Measurements from ENCODE around the gene CLPTM1.
"Not testable (repeated sequence)": the region's sequence is repeated elsewhere in the genome, so short reads cannot be mapped to it uniquely, and the experiment has no call there.

CLPTM1 gene

DNA sequence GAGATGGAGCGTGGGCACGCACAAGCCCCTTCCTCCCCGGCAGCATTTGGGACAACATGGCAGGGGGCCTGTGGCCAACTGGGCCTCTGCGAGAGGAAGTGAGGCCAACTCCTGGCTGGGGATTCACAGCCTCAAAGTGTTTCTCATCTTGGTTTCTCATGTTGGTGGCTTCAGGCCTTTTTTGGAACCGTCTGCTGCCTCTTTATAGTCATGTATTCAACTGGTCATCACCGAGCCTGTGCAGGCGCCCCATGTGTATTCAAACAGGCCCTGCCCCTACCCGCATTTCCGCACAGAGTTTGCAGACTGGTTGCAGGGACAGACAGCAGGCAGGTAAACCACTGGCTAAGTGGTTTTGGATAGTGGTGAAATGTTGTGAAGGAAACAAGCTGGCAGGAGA is 28.8 kb downstream of the CLPTM1 start:
- H3K36me3 ChIP-seq (ENCODE audit: insufficient read depth, low read length), result no peaks in the 10 kb centered on the region; the same call in 1 of the 2 replicates

DNA sequence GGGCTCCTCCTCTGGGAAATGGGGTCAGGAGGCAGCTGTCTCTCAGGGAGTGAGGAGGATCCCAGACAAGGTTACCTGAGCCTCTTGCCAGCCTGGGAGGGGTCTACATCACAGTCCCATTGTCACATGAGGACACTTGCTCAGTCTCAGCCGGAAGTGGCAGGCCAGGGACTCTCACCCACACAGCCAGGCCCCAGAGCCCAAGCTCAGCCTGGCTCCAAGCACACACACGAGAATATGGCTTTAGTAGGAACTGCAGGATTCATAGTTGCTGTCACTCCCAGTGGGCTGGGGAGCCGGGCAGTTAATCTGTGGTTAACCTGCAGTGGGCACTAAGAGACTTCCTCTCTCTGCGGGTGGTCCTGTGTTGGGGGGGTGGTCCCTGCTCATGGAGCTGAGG is 30.3 kb downstream of the CLPTM1 start:
- H3K9me3 ChIP-seq (ENCODE audit: control insufficient read depth, insufficient read depth, low read length), result no peaks in the 10 kb centered on the region
- H3K4me1 ChIP-seq (ENCODE audit: insufficient read depth, low read length), result no peaks in the 10 kb centered on the region
- H3K36me3 ChIP-seq (ENCODE audit: insufficient read depth, low read length), result no peaks in the 10 kb centered on the region; the same call in 1 of the 2 replicates
- no peak overlapping the region for H3K9ac ChIP-seq (ENCODE audit: low read depth, low read length)

More for the DNA sequence above, 28.8 kb downstream of the CLPTM1 start:
- H3K9me3 ChIP-seq (ENCODE audit: control insufficient read depth, insufficient read depth, low read length), result no peaks in the 10 kb centered on the region
- H3K4me1 ChIP-seq (ENCODE audit: insufficient read depth, low read length), result no peaks in the 10 kb centered on the region
- H3K9ac ChIP-seq (ENCODE audit: low read depth, low read length), result no peak overlapping the region

DNA sequence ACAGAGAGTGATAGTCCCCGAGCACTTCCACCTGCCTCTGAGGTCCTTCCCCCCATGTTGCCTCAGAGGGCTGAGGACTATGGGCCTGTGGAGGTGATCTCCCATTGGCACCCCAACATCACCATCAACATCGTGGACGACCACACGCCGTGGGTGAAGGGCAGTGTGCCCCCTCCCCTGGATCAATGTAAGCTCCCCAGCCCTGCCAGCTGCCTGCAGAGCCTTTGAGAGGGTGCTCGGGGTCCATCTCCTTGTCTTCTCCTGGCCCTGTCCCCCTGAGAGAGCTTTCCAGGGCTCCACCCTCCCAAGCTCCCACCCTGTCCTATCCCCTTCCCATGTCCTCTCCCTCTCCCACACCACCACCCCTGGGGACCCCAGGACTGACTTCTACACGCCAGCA is 31.2 kb downstream of the CLPTM1 start:
- Histone ChIP-seq H3K9me3 (ENCODE audit: control insufficient read depth, insufficient read depth, low read length) (no peaks in the 10 kb centered on the region), H3K36me3 (ENCODE audit: insufficient read depth, low read length) (no peaks in the 10 kb centered on the region; the same call in 1 of the 2 replicates), H3K9ac (ENCODE audit: low read depth, low read length) (no peak overlapping the region), H3K4me1 (ENCODE audit: insufficient read depth, low read length) (no peaks in the 10 kb centered on the region)

GRCh38 chr19:44987148-44987675 is 32.0 kb downstream of the CLPTM1 start:
- Histone ChIP-seq H3K36me3 (ENCODE audit: insufficient read depth, low read length) (no peaks in the 10 kb centered on the region; the same call in 1 of the 2 replicates), H3K9ac (ENCODE audit: low read depth, low read length) (no peak overlapping the region), H3K4me1 (ENCODE audit: insufficient read depth, low read length) (no peaks in the 10 kb centered on the region), H3K9me3 (ENCODE audit: control insufficient read depth, insufficient read depth, low read length) (no peaks in the 10 kb centered on the region)

- no peaks in the 10 kb centered on the region for H3K36me3 ChIP-seq (ENCODE audit: insufficient read depth, low read length)
- no peaks in the 10 kb centered on the region for H3K4me1 ChIP-seq (ENCODE audit: insufficient read depth, low read length)
- no peaks in the 10 kb centered on the region for H3K9me3 ChIP-seq (ENCODE audit: control insufficient read depth, insufficient read depth, low read length)
- H3K9ac ChIP-seq (ENCODE audit: low read depth, low read length), result no peak overlapping the region
Observed at GRCh38 chr19:44988273-44988672, 33.1 kb downstream of the CLPTM1 start.

DNA sequence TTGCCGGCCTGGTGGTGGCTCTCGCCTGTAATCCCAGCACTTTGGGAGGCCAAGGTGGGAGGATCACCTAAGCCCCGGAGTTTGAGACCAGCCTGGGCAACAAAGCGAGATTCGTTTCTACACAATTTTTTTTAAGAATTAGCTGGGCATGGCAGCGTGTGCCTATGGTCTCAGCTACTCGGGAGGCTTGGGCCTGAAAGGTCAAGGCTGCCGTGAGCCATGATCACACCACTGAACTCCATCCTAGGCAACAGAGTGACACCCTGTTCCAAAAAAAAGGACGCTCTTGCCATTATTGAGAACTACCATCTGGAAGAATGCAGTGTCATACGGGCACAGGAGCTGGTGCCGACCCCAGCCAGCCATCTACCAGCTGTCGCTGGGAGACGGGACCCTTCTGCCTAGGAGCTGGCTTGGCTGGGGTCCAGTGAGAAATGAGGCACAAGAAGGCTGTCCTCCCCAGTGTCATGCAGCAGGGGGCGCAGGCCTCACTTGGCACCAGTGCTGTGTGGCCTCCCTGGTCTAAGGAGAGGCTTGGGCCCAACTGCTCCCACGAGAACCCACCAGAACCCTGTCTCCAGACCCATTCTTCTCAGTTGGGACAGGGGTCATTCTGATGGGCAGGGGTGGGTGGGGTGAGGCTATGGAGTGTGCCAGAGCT is 33.8 kb downstream of the CLPTM1 start:
- H3K4me1 ChIP-seq (ENCODE audit: insufficient read depth, low read length), result no peaks in the 10 kb centered on the region
- H3K9me3 ChIP-seq (ENCODE audit: control insufficient read depth, insufficient read depth, low read length), result no peaks in the 10 kb centered on the region
- H3K9ac ChIP-seq (ENCODE audit: low read depth, low read length), result no peak overlapping the region
- H3K36me3 ChIP-seq (ENCODE audit: insufficient read depth, low read length), result no peaks in the 10 kb centered on the region

DNA sequence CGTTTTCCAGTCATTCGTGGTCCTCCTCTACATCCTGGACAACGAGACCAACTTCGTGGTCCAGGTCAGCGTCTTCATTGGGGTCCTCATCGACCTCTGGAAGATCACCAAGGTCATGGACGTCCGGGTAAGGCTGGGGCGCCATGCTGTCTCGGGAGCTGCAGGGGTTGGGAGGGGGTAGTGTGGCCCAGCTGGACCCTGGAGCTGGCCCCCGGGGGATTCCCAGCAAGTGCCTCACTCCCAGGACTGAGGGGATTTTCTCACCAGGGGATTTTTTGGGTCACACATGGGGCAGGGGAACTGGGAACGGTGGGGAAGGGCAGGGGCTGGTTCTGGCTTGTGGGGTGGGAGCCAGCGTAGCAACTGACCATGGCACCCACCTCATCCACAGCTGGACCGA is 35.3 kb downstream of the CLPTM1 start:
- Histone ChIP-seq H3K9me3 (ENCODE audit: control insufficient read depth, insufficient read depth, low read length) (no peaks in the 10 kb centered on the region), H3K36me3 (ENCODE audit: insufficient read depth, low read length) (no peaks in the 10 kb centered on the region), H3K9ac (ENCODE audit: low read depth, low read length) (no peak overlapping the region), H3K4me1 (ENCODE audit: insufficient read depth, low read length) (no peaks in the 10 kb centered on the region)

- H3K9me3 ChIP-seq (ENCODE audit: control insufficient read depth, insufficient read depth, low read length), result no peaks in the 10 kb centered on the region
- H3K36me3 ChIP-seq (ENCODE audit: insufficient read depth, low read length), result no peaks in the 10 kb centered on the region
- H3K4me1 ChIP-seq (ENCODE audit: insufficient read depth, low read length), result no peaks in the 10 kb centered on the region
- no peak overlapping the region for H3K9ac ChIP-seq (ENCODE audit: low read depth, low read length)
Observed at GRCh38 chr19:44990966-44991365, 35.8 kb downstream of the CLPTM1 start.

DNA sequence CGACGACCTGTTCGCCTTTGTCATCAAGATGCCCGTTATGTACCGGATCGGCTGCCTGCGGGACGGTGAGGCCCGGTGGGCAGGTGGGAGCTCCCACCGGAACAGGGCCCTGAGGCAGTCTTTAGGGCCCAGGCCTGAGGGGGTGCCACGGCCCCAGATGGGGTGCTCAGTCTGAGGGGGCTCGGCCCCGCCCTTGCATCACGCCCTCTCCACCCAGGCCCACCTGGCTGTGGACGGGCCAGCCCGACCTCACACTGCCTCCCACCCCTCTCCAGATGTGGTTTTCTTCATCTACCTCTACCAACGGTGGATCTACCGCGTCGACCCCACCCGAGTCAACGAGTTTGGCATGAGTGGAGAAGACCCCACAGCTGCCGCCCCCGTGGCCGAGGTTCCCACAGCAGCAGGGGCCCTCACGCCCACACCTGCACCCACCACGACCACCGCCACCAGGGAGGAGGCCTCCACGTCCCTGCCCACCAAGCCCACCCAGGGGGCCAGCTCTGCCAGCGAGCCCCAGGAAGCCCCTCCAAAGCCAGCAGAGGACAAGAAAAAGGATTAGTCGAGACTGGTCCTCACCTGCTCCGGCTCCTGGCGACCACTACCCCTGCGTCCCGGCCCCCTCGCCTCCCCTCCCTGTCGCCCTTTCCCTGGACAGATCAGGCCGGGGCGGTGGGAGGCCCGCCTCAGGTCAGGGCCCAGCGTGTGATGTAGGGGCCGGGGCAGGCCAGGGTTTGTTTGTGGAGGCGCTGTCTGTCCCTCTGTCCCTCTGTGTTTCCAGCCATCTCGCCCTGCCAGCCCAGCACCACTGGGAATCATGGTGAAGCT is 37.4 kb downstream of the CLPTM1 start:
- no peak overlapping the region for H3K9ac ChIP-seq (ENCODE audit: low read depth, low read length)
- no peaks in the 10 kb centered on the region for H3K36me3 ChIP-seq (ENCODE audit: insufficient read depth, low read length)
- no peaks in the 10 kb centered on the region for H3K4me1 ChIP-seq (ENCODE audit: insufficient read depth, low read length)
- no peaks in the 10 kb centered on the region for H3K9me3 ChIP-seq (ENCODE audit: control insufficient read depth, insufficient read depth, low read length)

DNA sequence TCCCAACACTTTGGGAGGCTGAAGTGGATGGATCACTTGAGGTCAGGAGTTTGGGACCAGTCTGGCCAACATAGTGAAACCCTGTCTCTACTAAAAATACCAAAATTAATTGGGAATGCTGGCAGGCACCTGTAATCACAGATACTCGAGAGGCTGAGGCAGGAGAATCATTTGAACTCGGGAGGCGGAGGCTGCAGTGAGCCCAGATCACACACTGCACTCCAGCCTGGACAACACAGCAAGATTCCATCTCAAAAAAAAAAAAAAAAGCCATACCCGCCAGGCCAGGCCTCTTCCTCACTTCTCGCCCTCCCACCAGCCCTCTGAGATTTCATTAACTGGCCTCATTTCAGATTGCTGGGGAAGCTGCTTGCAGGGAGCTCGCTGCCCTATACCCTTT is 38.3 kb downstream of the CLPTM1 start:
- Histone ChIP-seq H3K4me1 (ENCODE audit: insufficient read depth, low read length) (no peaks in the 10 kb centered on the region), H3K9ac (ENCODE audit: low read depth, low read length) (no peak overlapping the region), H3K9me3 (ENCODE audit: control insufficient read depth, insufficient read depth, low read length) (no peaks in the 10 kb centered on the region), H3K36me3 (ENCODE audit: insufficient read depth, low read length) (no peaks in the 10 kb centered on the region)

DNA sequence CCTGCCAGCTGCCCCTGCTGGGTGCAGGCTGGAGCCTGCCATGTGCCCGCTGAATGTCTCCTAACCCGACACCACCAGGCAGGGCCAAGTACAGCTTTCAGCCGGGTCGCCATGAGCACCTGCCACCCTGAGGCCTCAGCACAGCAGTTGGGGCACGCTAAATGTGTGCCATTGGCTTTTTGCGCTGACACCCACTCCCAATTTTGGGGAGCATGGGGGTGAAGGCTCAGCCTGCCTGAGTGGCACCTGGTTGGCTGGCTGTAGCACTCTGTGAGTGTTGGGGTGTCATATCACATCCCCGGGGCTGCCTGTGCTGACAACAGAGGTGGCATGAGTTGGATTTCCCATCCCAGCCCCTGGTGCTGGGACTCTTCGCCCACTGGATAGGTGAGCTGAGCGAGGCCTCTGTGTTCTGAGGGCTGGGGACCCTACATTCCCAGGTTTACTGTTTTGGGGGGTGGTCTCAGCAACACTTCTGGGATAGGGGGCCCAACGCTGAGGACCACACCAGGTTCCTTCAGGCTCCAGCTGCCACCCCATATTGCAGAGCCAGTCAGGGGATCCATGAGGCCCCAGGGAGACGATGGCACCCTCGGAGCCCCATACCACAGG is 38.9 kb downstream of the CLPTM1 start:
- Histone ChIP-seq H3K36me3 (ENCODE audit: insufficient read depth, low read length) (no peaks in the 10 kb centered on the region), H3K4me1 (ENCODE audit: insufficient read depth, low read length) (no peaks in the 10 kb centered on the region), H3K9me3 (ENCODE audit: control insufficient read depth, insufficient read depth, low read length) (no peaks in the 10 kb centered on the region), H3K9ac (ENCODE audit: low read depth, low read length) (no peak overlapping the region)

DNA sequence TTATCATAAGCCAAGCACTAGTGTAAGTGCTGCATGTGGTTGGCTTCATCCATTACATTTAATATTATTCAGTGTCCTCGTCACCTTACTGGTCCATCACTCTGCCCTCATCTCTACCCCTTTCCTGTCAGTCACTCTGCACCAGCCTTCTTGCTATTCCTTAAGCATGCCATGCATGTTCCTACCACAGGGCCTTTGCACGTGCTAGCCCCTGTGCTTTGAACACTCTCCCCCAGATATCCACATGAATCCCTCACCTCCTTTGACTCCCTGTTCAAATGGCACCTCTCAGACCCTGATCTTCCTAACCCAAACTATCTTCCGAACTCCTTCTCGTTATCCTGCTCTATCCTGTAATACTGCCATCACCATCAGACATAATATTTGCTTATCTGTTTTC is 42.8 kb downstream of the CLPTM1 start:
- H3K9me3 ChIP-seq (ENCODE audit: control insufficient read depth, insufficient read depth, low read length), result no peaks in the 10 kb centered on the region
- no peak overlapping the region for H3K9ac ChIP-seq (ENCODE audit: low read depth, low read length)
- no peaks in the 10 kb centered on the region for H3K36me3 ChIP-seq (ENCODE audit: insufficient read depth, low read length)
- H3K4me1 ChIP-seq (ENCODE audit: insufficient read depth, low read length), result no peaks in the 10 kb centered on the region

GRCh38 chr19:44999131-44999925 is 44.1 kb downstream of the CLPTM1 start:
- not testable (repeated sequence) for H3K9me3 ChIP-seq (ENCODE audit: control insufficient read depth, insufficient read depth, low read length); H3K36me3 ChIP-seq (ENCODE audit: insufficient read depth, low read length); H3K9ac ChIP-seq (ENCODE audit: low read depth, low read length); H3K4me1 ChIP-seq (ENCODE audit: insufficient read depth, low read length)

- H3K9ac ChIP-seq (ENCODE audit: low read depth, low read length), result peak overlapping the region; percentile 29; the same call in 1 of the 2 replicates
- H3K4me1 ChIP-seq (ENCODE audit: insufficient read depth, low read length); H3K36me3 ChIP-seq (ENCODE audit: insufficient read depth, low read length); H3K9me3 ChIP-seq (ENCODE audit: control insufficient read depth, insufficient read depth, low read length): not testable (repeated sequence)
Observed at GRCh38 chr19:45000665-45001064, 45.5 kb downstream of the CLPTM1 start.

Data from ES-I3 (cell line).